GM08714 (cell line): Measurements from ENCODE around the gene MAN2A1.

Experiments used
- H3K4me3 ChIP-seq: fragments of 200-500 bp; sonication (Bioruptor generic); 2 replicates; pipeline ENCODE4 v1.5.1; 2014; ENCODE audit warnings: mild to moderate bottlenecking, low read length, inconsistent platforms
- ZNF274 ChIP-seq: IDR thresholded peaks from 2 replicates; pipeline ENCODE4 v1.6.1; 2012; ENCODE audit warnings: mild to moderate bottlenecking, low read depth, low read length

Gene MAN2A1

DNA sequence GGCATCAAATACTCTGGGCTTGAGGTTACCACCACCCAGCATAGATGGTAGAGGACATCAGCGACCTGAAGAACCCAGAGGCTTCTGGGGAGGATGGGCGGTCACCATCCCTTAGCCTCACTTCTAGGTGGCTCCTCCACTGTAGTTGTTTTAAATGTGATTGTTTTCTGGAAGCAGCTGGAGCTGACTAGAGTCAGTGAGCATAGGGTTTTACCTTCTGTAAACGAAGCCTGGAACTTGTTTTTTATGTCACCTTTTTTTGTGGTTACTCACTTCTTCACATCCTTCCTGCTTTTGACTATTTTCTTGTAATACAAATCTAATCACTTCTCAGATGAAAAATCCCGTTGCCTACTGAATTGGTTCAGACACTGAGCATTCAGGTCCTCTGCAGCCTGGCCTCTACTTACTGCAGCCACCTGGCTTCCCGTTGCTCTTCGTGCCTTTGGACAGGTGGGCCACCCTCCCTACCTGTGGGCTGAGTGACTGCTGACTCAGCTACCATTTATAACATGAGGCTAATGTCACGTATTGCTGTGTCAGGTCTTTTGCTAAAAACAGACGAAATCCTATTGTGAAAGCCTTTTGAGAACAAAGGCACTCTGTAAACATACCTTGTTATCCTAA is 167.8 kb downstream of the MAN2A1 start:
- H3K4me3 ChIP-seq: no peak overlapping the region
- TF ChIP-seq ZNF274: no peak

GRCh38 chr5:109859537-109859936 is 169.8 kb downstream of the MAN2A1 start:
- TF ChIP-seq ZNF274: no peak
- H3K4me3 ChIP-seq: no peak overlapping the region

DNA sequence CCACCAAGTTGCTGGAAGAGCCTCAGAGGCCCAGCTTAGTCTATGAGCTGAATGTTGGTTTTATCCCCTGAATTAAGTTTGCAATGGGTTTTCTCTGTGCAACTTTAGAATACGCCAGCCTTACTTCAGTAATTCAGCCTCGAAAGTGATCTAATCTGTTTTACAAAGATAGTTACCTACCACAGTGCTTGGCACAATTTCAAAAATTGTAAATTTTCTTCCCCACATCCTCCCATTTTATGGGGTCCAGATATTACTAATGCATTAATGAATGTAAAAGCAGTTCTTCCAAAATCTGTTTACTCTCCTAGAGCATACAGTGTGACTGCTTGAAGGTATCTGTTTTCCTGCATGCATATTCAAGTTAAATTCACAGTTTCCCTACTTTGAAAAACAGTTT is 172.6 kb downstream of the MAN2A1 start:
- no peak overlapping the region for H3K4me3 ChIP-seq
- no peak for TF ChIP-seq ZNF274

DNA sequence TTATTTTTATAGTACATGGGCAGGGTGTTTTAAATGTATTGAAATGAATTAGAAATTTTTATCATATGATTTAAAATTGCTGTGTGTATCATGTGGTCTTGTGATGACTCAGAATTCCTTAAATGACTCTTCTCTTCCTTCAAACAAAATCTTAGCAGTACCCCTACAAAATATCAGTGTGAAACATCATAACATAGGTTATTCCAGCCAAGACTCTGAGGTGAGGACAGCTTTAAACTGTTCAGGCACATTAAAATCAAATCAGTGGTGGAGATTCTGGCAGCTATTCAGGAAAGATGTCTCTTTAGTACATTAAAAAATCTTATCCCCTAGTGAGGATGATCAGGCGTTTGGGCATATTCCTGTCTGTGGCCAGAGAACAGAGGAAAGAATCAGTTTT is 174.0 kb downstream of the MAN2A1 start:
- no peak overlapping the region for H3K4me3 ChIP-seq
- no peak for TF ChIP-seq ZNF274

- no peak for TF ChIP-seq ZNF274
- H3K4me3 ChIP-seq: no peak overlapping the region
These were observed 175.9 kb downstream of the MAN2A1 start for GRCh38 chr5:109865637-109866036.

- no peak overlapping the region for H3K4me3 ChIP-seq
- TF ChIP-seq ZNF274: no peak
These were observed 176.3 kb downstream of the MAN2A1 start for GRCh38 chr5:109866051-109866450.

DNA sequence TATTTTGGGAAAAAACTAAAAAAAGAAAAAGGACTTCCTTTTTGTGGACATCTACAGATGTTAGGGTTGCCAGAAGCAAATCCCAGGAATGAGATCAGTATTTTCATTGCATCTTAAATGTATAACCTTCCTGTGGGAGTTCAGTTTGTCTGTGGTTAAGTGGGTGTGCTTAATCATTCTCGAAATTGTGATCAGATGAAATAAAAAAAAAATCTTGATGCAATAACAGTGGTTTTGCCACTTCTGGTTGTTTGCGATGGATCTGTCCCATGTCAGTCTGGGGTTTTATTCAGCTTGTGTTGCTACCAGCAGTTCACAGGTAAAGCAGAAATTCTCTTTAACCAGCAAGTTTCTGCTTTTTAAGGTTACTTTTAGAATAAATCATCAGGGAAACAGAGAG is 179.0 kb downstream of the MAN2A1 start:
- no peak overlapping the region for H3K4me3 ChIP-seq
- no peak for TF ChIP-seq ZNF274

DNA sequence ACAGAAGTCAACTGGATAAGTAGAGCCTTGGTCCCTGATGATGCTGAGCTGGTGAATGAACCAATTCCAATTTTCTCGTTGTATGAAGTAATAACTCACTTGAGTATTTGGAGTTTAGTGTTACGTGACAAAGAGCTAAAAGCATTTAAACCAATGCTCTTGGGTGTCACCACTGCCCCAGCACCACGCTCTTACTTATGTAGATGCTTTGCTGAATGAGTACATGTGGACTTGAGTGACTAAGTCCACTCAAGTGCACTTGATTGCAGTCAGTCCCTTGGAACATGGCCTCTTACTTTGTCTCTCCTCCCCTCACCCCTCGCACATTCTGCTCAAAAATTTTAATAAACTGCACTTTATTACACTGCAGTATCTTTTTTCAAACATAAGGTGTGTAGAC is 184.0 kb downstream of the MAN2A1 start:
- TF ChIP-seq ZNF274: no peak
- H3K4me3 ChIP-seq: no peak overlapping the region

GRCh38 chr5:109874108-109874507 is 184.4 kb downstream of the MAN2A1 start:
- TF ChIP-seq ZNF274: no peak
- no peak overlapping the region for H3K4me3 ChIP-seq

- TF ChIP-seq ZNF274: no peak
- no peak overlapping the region for H3K4me3 ChIP-seq
These were observed 186.5 kb downstream of the MAN2A1 start for GRCh38 chr5:109876030-109876725.

- no peak for TF ChIP-seq ZNF274
- H3K4me3 ChIP-seq: no peak overlapping the region
These were observed 187.4 kb downstream of the MAN2A1 start for GRCh38 chr5:109876941-109877669.

GRCh38 chr5:109877670-109878045 is 187.9 kb downstream of the MAN2A1 start:
- no peak overlapping the region for H3K4me3 ChIP-seq
- TF ChIP-seq ZNF274: no peak

DNA sequence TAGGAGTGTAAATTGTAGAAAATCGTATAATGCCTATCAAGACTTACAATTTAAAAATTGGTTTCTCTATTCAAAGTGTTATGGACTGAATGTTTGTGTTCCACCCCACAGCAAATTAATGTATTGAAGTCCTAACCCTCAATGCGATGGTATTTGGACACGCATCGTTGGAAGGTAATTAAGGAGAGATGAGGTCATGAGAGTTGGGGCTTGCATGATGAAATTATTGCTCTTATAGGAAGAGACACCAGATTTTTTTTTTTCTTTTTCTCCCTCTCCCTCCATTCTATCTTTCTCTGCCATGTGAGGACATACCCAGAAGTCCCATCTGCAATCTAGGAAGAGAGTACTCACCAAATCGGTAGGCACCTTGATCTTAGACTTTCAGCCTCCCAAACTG is 189.2 kb downstream of the MAN2A1 start:
- TF ChIP-seq ZNF274: no peak
- H3K4me3 ChIP-seq: no peak overlapping the region

DNA sequence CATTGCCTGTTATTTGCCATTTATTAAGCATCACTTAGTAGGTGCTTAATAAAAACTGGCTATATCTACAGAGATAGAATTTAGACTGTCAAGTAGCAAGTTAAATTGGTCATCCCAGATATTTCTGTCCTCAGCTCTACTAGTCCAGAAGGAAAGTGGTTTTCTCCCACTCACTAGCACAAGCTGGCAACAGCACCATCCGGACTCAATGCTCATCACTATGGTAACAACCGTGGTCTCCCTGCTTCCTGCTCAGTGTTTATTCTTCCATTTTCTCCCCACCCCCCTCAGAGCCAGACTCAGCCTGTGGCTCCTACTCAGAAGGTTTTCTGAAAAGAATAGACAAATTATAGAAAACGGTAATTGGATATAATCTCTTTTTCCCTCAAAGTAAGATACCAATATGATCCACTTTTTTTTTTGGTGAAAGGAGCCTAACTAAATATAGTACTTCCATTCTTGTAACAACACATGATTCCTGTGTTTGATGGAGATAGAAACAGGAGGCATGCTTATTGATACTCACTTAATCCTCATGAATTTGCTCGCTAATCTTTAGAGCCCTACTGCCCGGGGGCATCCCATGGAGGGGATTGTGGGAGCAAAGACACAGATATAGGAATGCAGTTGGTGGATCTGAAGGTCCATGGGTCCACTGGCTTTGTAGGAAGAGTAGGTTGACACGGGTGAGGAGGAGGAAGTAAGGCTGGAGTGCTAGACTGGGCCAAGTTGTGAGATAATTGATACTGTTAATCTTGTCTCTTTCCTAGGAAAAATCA is 191.4 kb downstream of the MAN2A1 start:
- H3K4me3 ChIP-seq: no peak overlapping the region
- TF ChIP-seq ZNF274: no peak
